GM18868 (cell line): Measurements from ENCODE around the gene JAZF1.

Source experiments
- ATAC-seq: cut with Tn5 transposase; IDR thresholded peaks from one replicate; pipeline ENCODE4 v1.9.1; 2021; ENCODE audit warnings: mild to moderate bottlenecking, moderate library complexity; ENCODE audit not compliant: unreplicated experiment

Gene JAZF1

DNA sequence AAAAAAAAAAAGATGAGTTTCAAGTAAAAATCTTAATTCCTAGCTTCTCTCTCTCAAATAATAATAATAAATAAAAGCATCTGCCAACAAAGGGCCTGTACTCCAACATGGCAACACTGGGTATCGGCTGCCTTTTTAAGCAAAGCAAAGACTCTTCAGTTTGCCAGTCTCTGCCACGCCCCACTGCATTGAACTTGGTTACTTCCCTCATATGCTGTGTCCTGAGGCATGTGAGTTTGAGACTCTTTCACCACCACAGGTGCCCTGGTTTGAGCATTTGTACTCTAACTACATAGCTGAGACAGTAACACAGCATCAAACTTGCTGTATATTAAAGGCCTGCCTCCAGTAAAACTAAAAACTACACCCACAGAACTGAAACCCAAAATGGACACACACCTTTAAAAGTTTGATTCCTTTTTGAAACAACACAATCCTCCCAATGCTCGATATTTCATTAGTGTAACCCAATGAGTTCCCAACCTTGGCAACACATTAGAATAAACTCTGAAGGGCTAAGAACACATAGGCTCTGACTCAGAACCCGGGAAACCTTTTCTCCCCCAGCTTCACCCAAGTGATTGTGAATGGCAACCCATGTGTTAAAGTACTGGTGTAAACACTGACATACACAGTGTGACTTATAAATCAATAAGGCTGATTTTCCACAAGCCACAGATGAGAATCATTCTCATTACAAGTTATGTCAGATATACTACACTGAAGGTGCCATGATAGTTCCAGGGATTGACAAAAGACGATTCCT is 12.0 kb downstream of the JAZF1 start:
- ATAC-seq = peak; percentile 46

DNA sequence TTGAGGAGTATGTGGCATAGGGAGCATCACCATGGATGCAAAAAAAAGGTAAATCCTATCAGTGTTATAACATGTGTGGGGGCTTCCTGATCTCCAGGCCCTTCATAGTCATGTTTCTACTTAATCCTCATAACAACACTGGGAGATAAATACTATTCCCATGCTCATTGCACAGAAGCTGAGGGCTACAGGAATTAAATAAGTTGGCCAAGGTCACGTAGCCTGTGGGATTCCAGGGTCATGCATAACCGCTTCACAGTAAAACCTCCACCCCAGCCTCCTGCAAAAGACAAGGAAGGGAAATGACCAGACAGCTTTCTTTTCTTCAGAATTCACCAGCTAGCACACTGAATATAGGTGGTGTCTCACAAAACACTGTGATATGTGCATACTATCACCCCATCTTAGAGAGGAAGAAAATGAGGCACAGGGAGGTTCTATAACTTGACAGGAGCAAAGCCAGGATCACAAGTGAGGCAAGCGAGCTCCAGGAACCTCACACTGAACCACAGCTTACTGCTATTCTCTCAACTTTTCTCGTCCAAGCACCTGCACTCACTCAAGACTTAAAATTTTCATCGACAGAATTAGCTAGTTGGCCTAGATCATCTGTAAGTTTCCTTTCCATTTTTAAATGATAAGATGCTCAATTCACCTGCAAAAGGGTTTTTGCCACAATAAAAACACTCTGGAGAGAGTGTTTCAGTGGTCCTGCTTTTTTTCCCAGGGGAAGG is 13.4 kb downstream of the JAZF1 start:
- no peak for ATAC-seq

DNA sequence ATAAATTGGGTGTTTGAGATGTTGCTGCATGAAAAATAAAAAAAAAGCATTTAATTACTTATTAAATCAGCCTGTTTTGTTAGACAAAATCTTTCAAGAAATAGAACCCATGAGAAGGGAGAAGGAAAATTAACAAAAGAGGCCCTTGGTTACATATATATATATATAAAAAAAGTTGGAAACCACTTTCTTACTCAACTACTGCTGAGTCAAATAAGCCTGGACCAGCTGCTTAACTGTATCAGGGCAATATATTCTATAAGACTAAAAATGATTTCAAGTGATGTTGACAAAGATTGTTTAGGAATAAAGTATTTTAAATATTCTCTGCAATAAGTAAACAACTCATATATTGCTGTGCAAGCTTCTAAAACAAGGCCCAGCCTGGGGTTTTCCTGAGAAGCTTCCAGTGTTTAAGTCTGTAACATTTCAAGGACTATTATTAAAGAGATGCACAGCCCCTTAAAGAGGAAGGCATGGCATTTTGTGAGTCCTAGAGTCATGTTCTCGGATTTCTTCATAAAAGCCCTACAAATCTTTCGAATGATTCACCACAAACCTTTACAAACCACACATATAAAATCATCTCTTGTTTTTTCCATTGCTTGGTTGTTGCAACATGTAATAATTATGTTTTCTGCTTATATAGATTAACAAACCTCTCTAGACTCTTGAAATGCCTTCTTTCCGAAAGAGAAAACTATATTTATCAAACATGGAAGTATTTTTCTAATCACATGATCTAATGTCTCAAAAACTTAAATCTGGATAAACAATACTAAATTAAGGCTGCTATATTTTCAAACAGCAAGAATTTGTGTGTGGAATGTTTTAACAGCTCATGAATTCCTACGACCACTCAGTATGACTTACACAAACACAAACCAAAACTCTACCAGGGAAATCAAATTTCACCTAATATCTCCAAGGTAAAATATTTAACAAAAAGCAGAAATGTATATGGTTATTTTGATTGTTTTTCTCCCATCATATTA is 14.3 kb downstream of the JAZF1 start:
- ATAC-seq = no peak

GRCh38 chr7:28165261-28165660 is 15.3 kb downstream of the JAZF1 start:
- ATAC-seq = no peak

- no peak for ATAC-seq
Observed at GRCh38 chr7:28163949-28164348, 16.6 kb downstream of the JAZF1 start.

GRCh38 chr7:28161331-28161730 is 19.3 kb downstream of the JAZF1 start:
- no peak for ATAC-seq

DNA sequence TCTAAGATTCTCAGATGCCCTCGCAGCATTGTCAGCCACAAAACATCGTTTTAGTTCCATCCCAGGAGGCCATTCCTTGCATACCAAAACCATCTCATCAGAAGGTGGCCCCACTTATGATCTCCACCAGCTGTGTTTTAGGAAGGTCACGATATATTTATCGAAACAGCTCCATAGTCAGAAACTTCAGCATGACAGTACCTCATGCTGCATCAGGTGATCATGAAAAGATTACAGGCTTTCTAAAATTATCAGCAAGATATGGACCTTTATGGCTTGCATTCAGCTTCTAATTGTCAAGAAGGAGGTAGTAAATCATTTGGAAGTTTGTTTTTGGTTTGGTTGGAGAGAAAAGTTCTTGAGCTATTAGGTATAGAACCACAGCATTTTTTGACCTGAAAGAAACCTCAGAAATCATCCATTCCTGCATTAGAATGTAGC is 20.0 kb downstream of the JAZF1 start:
- ATAC-seq = no peak

- ATAC-seq = no peak
Observed at GRCh38 chr7:28157831-28158416, 22.7 kb downstream of the JAZF1 start.

DNA sequence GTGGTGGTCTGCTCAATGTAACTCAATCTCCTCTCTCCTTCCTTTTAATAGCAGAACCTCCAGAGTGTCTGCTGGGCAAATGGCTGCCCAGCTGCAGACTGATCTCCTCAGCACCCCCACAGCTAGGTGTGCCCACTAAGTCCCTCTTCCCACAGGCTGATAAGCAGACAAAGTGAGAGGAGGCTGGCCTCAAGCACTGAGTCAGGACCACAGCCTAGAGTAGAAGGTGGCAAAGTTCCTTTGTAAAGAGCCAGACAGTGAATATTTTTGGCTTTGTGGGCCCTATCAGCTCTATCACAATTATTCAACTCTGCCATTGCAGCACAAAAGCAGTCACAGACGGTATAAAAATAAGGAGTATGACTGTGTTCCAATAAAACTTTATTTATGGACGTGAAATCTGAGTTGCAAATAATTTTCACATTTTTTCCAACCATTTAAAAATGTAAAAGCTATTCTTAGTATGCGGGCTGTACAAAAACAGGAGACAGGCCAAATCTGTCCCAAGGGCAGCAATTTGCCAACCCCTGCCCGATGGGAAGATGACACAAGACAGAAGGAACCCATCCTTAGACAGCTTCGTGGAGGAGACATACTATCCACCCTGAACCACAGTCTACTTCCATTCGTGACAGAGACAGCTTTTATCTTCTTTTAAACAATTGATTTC is 23.4 kb downstream of the JAZF1 start:
- ATAC-seq = no peak

- ATAC-seq = no peak
Observed at GRCh38 chr7:28156401-28156800, 24.2 kb downstream of the JAZF1 start.

- ATAC-seq = no peak
Observed at GRCh38 chr7:28155964-28156363, 24.6 kb downstream of the JAZF1 start.

GRCh38 chr7:28155019-28155660 is 25.5 kb downstream of the JAZF1 start:
- peak; percentile 76 for ATAC-seq

- no peak for ATAC-seq
Observed at GRCh38 chr7:28152594-28152993, 28.0 kb downstream of the JAZF1 start.

DNA sequence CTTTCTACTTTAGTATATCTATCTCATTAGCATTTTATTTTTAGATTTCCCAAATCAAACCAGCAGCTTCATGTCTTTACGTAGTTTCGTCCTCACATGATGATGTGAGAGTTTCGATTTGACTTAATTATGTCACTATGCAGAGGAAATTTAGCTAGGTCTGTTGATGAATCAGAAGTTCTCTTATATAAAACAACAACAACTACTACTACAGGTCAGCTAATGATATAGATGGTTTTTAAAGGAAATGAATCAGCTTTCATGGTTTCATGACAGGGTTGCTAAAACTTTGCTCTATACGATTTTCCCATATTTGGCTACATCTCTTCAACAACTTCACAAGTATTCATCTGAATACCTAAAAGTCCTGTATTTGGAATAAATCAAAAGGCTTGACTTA is 28.6 kb downstream of the JAZF1 start:
- peak; percentile 39 for ATAC-seq

DNA sequence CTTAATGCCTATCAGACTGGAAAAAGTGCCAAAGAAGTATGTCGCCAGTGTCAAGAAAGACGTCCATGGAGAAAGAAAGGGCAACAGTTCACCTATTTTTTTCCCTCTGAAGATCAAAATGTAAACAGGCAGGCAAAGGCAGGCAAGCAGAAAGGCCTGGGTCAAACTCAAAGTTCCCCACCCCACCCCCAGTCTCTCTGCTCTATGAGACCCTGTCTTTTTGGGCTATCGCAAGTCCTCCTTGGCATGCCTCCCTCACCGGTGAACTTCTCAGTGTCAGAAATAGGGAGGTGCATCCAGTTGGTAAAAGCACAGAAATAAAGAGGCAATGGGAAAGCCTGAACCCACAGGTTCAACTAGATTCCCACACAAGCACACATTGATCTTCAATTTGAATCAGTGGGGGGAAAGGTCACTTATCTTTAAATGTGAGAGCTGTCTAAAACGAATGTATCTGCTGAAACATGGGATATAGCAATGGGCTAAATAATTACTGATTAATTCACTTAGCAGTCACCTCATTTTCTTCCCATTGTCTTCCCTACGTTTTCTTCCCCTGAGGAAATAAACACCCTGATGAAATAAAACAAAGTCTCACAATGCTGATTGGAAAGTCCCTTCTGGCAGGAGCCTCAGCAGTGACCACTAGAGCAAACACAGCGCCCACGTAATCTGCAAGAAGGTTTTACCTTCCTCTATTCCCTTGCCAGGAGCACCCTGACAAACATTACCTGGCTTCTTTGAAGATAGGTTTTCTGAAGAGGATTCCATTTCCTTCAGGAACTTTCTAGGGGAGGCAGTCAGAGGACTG is 31.1 kb downstream of the JAZF1 start:
- peak; percentile 54 for ATAC-seq

DNA sequence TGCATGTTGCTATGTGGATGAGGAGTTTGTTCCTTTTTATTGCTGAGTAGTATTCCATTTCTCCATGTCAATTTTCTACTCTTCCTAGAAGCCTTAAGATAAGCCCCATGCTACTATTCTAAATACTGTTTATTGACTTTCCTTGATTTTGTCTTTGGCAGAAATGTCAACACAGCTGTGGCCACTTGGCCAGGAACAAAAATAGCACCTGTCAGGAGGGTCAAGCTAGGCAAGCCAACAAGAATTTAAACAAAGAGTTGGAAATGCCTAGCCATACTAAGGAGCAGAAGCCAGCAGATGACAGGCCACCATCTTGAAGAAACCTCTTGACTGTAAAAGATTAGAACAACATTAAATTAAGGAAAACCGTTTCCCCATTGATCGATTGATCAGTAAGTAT is 34.7 kb downstream of the JAZF1 start:
- no peak for ATAC-seq

DNA sequence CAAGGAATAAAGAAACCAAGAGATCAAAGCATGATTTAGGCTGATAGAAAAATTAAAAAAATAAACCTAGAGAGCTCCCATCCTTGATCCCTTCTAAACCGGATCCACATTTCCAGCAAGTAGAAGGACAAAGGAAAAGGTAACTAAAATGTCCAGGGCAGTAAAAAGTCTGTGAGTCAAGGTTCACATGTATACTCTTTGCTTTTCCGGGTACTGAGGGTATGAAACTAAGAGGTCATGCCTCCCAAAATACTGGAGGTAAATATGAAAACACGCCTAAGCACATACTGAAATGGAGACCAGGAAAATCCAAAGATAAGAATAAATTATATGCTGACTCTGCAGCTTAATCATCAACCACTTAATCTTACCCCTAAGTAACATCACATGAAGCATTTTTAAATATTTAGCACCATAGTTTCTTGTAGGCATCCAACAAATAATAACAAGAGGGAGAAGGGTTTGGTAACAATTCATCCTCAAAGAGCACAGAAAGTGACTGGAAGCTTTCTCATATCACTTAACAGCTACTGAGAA is 35.4 kb downstream of the JAZF1 start:
- ATAC-seq = no peak

GRCh38 chr7:28144266-28144665 is 36.3 kb downstream of the JAZF1 start:
- ATAC-seq = no peak

GRCh38 chr7:28142650-28143049 is 37.9 kb downstream of the JAZF1 start:
- peak; percentile 73 for ATAC-seq
